ENCODE data around the gene SCN4A. TPM values are rescaled to one million over a fixed set of nuclear protein-coding genes. Genes with fewer than 3 reads are reported as not detected.
"Not testable (repeated sequence)": the region's sequence is repeated elsewhere in the genome, so short reads cannot be mapped to it uniquely, and the experiment has no call there.

SCN4A gene
- total RNA-seq, 1 experiment from 2014 or later, result 0.03 TPM

DNA sequence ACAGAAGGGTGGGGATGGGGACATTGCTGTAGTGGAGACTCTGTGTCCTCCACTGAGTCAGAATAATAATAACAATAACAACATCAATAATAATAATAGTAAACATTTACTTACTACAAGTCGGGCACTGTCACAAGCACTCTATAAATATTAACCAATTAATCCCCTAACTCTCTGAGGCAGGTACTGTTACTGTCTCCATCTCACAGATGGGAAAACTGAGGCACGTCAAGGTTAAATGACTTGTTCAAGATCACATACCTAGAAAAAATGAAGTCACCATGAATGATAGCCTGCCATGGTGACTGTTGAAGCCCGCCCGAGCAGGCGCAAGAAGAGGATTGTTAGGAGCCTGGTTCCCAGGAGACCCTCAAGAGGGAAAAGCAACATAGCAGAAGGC lies 35.6 kb upstream of the SCN4A start:
- Histone ChIP-seq H3K9me3 (ENCODE audit: control insufficient read depth, insufficient read depth, low read depth, low read length) (no peaks in the 10 kb centered on the region), H3K27me3 (ENCODE audit: control insufficient read depth, insufficient read depth, low read length) (no peaks in the 10 kb centered on the region), H3K4me3 (ENCODE audit: low read depth in 2 of 2, low read length in 2 of 2) (no peak overlapping the region), H3K27ac (ENCODE audit: low read length) (no peak overlapping the region), H3K4me1 (ENCODE audit: control insufficient read depth, insufficient read depth, low read length) (no peaks in the 10 kb centered on the region), H3K36me3 (ENCODE audit: control insufficient read depth, insufficient read depth, low read length) (no peaks in the 10 kb centered on the region)
- ATAC-seq (no peak), DNase-seq (ENCODE audit: low read depth, low spot score) (no peak)
- BruUV-seq (replicated peaks), result no TSS peak
- ChIA-PET POLR2A (no interaction called here), CTCF (no interaction called here)
- in situ Hi-C loops (cut with HindIII; ENCODE audit: low pct_unique_long_range_greater_than_20kb, low sequenced_read_pairs) (no loop called here), intact Hi-C loops (cut with micrococcal nuclease; ENCODE audit: unreplicated experiment) (no loop called here)
- TF ChIP-seq, protein P1, sequence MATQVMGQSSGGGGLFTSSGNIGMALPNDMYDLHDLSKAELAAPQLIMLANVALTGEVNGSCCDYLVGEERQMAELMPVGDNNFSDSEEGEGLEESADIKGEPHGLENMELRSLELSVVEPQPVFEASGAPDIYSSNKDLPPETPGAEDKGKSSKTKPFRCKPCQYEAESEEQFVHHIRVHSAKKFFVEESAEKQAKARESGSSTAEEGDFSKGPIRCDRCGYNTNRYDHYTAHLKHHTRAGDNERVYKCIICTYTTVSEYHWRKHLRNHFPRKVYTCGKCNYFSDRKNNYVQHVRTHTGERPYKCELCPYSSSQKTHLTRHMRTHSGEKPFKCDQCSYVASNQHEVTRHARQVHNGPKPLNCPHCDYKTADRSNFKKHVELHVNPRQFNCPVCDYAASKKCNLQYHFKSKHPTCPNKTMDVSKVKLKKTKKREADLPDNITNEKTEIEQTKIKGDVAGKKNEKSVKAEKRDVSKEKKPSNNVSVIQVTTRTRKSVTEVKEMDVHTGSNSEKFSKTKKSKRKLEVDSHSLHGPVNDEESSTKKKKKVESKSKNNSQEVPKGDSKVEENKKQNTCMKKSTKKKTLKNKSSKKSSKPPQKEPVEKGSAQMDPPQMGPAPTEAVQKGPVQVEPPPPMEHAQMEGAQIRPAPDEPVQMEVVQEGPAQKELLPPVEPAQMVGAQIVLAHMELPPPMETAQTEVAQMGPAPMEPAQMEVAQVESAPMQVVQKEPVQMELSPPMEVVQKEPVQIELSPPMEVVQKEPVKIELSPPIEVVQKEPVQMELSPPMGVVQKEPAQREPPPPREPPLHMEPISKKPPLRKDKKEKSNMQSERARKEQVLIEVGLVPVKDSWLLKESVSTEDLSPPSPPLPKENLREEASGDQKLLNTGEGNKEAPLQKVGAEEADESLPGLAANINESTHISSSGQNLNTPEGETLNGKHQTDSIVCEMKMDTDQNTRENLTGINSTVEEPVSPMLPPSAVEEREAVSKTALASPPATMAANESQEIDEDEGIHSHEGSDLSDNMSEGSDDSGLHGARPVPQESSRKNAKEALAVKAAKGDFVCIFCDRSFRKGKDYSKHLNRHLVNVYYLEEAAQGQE (IDR thresholded peaks at IDR 0.05; ENCODE audit: insufficient read depth in 1 of 2, low read depth in 2 of 2, low read length in 1 of 2), result no peak
- TF ChIP-seq SIN3A (IDR thresholded peaks at IDR 0.05; ENCODE audit: borderline replicate concordance, insufficient read depth, low read depth, low read length) (no peak), TCF7L2 (IDR thresholded peaks at IDR 0.05; ENCODE audit: low read depth, low read length) (no peak)
- TF ChIP-seq, protein P2, sequence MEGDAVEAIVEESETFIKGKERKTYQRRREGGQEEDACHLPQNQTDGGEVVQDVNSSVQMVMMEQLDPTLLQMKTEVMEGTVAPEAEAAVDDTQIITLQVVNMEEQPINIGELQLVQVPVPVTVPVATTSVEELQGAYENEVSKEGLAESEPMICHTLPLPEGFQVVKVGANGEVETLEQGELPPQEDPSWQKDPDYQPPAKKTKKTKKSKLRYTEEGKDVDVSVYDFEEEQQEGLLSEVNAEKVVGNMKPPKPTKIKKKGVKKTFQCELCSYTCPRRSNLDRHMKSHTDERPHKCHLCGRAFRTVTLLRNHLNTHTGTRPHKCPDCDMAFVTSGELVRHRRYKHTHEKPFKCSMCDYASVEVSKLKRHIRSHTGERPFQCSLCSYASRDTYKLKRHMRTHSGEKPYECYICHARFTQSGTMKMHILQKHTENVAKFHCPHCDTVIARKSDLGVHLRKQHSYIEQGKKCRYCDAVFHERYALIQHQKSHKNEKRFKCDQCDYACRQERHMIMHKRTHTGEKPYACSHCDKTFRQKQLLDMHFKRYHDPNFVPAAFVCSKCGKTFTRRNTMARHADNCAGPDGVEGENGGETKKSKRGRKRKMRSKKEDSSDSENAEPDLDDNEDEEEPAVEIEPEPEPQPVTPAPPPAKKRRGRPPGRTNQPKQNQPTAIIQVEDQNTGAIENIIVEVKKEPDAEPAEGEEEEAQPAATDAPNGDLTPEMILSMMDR (IDR thresholded peaks at IDR 0.05), result no peak

DNA sequence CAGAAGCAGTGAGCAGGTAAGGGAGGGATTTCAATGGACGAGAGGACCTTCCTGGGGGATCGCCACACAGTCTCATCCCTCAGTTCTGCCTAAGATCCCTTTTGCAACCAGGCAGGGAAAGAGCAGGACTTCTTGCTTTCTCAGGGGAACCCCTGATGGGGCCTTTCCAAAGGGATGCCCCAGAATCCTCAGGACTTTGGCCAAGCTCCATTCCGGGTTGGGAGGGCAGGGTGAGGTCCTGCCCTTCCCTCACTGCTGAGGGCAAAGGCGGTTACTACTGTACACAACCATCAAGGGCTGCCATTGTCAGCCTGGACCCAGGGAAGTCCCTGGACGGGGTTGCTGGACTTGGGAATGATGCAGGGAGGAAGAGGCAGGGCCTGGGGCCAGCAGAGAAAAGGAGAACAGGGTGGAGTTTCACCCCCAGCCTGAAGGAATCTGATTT lies 35.1 kb upstream of the SCN4A start:
- no peak overlapping the region for H3K4me3 ChIP-seq (ENCODE audit: low read depth in 2 of 2, low read length in 2 of 2)
- ChIA-PET POLR2A (no interaction called here), CTCF (no interaction called here)
- TF ChIP-seq SIN3A (IDR thresholded peaks at IDR 0.05; ENCODE audit: borderline replicate concordance, insufficient read depth, low read depth, low read length) (no peak), TCF7L2 (IDR thresholded peaks at IDR 0.05; ENCODE audit: low read depth, low read length) (no peak), POLR2AphosphoS5 (IDR thresholded peaks at IDR 0.05; ENCODE audit: low read depth, low read length) (no peak)
- TF ChIP-seq, protein P1 (IDR thresholded peaks at IDR 0.05; ENCODE audit: insufficient read depth in 1 of 2, low read depth in 2 of 2, low read length in 1 of 2), result no peak
- TF ChIP-seq, protein P2 (IDR thresholded peaks at IDR 0.05), result no peak
- no peaks in the 10 kb centered on the region for H3K27me3 ChIP-seq (ENCODE audit: control insufficient read depth, insufficient read depth, low read length)
- DNase-seq (ENCODE audit: low read depth, low spot score) (no peak), ATAC-seq (no peak)
- no TSS peak for BruUV-seq (replicated peaks)
- no peaks in the 10 kb centered on the region for H3K4me1 ChIP-seq (ENCODE audit: control insufficient read depth, insufficient read depth, low read length)
- intact Hi-C loops (cut with micrococcal nuclease; ENCODE audit: unreplicated experiment), result no loop called here
- H3K9me3 ChIP-seq (ENCODE audit: control insufficient read depth, insufficient read depth, low read depth, low read length), result no peaks in the 10 kb centered on the region
- in situ Hi-C loops (cut with HindIII; ENCODE audit: low pct_unique_long_range_greater_than_20kb, low sequenced_read_pairs), result no loop called here
- no peaks in the 10 kb centered on the region for H3K36me3 ChIP-seq (ENCODE audit: control insufficient read depth, insufficient read depth, low read length)
- H3K27ac ChIP-seq (ENCODE audit: low read length), result no peak overlapping the region

DNA sequence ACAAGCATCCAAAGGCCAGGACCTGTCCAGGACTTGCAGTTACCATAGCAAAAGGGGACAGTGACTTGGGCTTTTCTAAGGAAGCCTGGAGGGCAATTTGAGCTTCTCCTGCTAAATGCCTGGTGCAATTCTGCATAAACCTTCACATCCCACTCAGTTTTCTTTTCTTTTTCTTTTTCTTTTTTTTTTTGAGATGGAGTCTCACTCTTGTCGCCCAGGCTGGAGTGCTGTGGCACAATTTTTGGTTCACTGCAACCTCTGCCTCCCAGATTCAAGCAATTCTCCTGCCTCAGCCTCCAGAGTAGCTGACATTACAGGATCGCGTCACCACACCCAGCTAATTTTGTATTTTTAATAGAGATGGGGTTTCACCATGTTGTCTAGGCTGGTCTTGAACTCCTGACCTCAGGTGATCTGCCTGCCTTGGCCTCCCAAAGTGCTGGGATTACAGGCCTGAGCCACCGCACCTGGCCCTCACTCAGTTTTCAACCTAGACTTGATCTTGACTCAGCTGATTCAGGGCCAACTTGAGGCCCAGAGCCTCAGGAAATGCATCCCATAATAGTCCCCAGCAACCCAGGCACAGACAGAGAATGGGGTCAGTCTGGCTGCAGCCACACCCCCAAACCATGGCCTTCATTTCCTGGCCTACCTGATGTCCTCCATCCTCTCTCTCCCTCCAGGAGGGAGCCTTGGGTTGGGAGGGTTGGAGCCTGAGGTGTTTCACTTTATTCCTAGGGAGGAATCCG lies 34.5 kb upstream of the SCN4A start:
- POLR2A ChIA-PET; H3K27ac ChIP-seq (ENCODE audit: low read length); intact Hi-C loops (cut with micrococcal nuclease; ENCODE audit: unreplicated experiment); H3K27me3 ChIP-seq (ENCODE audit: control insufficient read depth, insufficient read depth, low read length); H3K9me3 ChIP-seq (ENCODE audit: control insufficient read depth, insufficient read depth, low read depth, low read length); BruUV-seq (replicated peaks); ATAC-seq; DNase-seq (ENCODE audit: low read depth, low spot score); CTCF ChIA-PET; in situ Hi-C loops (cut with HindIII; ENCODE audit: low pct_unique_long_range_greater_than_20kb, low sequenced_read_pairs); H3K36me3 ChIP-seq (ENCODE audit: control insufficient read depth, insufficient read depth, low read length); H3K4me3 ChIP-seq (ENCODE audit: low read depth in 2 of 2, low read length in 2 of 2); H3K4me1 ChIP-seq (ENCODE audit: control insufficient read depth, insufficient read depth, low read length): not testable (repeated sequence)
